Adrenal gland (tissue), 5 donors: Measurements from ENCODE around the gene SLC1A2.

Experiments used
- POLR2A ChIP-seq, 2 donors: fragments of 450-650 bp; IDR thresholded peaks; one replicate each; pipeline ENCODE4 v1.6.1; 2017; ENCODE audit warnings: antibody characterized with exemption in 2 of 2, mild to moderate bottlenecking in 2 of 2, moderate library complexity in 1 of 2
- TF ChIP-seq, protein P1 (sequence below), 6 experiments: fragments of 450-650 bp in 4 of 6; fragments of 200-600 bp in 2 of 6; sonication (generic) in 1 of 6; IDR thresholded peaks; 1 replicate in 5 of 6; 2 replicates in 1 of 6; pipeline versions ENCODE4 v1.5.1 to v1.8.0; 2016 to 2021; ENCODE audit warnings: antibody characterized with exemption in 6 of 6, mild to moderate bottlenecking in 2 of 6, moderate library complexity in 1 of 6
- donor health status: DM: no; HTN: no; CAD: no.

- TF ChIP-seq, protein P1, sequence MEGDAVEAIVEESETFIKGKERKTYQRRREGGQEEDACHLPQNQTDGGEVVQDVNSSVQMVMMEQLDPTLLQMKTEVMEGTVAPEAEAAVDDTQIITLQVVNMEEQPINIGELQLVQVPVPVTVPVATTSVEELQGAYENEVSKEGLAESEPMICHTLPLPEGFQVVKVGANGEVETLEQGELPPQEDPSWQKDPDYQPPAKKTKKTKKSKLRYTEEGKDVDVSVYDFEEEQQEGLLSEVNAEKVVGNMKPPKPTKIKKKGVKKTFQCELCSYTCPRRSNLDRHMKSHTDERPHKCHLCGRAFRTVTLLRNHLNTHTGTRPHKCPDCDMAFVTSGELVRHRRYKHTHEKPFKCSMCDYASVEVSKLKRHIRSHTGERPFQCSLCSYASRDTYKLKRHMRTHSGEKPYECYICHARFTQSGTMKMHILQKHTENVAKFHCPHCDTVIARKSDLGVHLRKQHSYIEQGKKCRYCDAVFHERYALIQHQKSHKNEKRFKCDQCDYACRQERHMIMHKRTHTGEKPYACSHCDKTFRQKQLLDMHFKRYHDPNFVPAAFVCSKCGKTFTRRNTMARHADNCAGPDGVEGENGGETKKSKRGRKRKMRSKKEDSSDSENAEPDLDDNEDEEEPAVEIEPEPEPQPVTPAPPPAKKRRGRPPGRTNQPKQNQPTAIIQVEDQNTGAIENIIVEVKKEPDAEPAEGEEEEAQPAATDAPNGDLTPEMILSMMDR (IDR thresholded peaks at IDR 0.05): no peak
- no peak for TF ChIP-seq POLR2A (IDR thresholded peaks at IDR 0.05)
These were observed 64.1 kb downstream of the SLC1A2 start for GRCh38 chr11:35355102-35355749.
